Measurements from ENCODE around the gene CARM1. TPM values are rescaled to one million over a fixed set of nuclear protein-coding genes. Genes with fewer than 3 reads are reported as not detected.

The CARM1 gene
- total RNA-seq, 2 experiments from 2014 or later, result 33.2 to 33.4 TPM

DNA sequence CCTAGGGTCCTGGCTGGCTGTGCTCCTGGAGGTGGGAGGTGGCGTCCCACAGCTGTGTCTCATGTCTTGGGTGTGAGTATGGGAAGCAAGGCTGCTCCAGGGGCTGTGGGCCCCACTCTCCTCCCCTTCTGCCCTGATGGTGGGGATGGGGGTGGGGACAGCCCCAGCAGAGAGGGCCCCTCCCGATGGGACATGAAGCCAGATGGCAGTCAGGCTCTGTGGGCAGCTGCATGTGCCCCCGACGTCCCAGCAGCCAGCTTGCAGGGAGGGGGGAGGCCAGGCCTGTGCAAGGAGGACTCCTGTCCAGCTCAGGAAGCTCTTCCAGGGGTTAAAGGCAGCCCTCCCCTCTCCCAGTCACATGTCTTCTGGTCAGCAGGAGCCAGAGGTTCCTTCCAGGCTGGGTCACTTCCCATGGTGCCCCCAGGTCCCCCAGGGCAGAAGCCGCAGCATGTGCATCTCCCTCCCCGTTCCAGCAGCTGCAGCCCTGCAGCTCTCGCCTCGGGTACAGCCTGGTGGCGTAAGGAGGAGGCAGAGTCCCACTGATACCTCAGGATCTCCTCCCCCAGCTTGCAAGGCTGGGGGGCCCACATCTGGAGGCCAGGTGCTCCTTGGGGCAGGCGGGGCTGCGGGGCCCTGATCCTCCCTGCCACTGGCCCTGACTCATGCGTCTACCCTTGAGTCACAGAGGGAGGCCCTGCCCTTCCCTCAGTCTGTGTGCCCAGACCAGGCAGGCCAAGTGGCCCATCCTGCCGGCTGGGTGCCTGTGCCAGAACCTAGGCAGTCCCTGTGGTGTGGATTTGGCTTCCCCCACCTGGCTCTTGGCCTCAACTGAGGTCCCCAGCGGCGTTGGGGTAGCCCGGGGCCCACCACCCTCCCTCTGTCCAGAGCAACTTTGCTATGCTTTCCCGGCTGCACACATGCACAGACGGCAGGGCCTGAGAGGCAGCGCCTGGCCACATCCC, 44.1 kb downstream of the CARM1 start:
- no peaks in the 10 kb centered on the region for H3K27me3 Mint-ChIP-seq (ENCODE audit: low read depth)
- H3K9me3 Mint-ChIP-seq (ENCODE audit: insufficient read depth), result no peaks in the 10 kb centered on the region
- H3K4me3 Mint-ChIP-seq, result no peak overlapping the region
- ChIA-PET POLR2A (no interaction called here), CTCF (no interaction called here)
- peaks cover 4% of the 10 kb centered on the region for H3K36me3 Mint-ChIP-seq (ENCODE audit: low read depth)
- no peak for ATAC-seq
- no peaks in the 10 kb centered on the region for H3K4me1 Mint-ChIP-seq (ENCODE audit: low read depth)
- H3K27ac Mint-ChIP-seq, result no peak overlapping the region
- DNase-seq, result no peak

DNA sequence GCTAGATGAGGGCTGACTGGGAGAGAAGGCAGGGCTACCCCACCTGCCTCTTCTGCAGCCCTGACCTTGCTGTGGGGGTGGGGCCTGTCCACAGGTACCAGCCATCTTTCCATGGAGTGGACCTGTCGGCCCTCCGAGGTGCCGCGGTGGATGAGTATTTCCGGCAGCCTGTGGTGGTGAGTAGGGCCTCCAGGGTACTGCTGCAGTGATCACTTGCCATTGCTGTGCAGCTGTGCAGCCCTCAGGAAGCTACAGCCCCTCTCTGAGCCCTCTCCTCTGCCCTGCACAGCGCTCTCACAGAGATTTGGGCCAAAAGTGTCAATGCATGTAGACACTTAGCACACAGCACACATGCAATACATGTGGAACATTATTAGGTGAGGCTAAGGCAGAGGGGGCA, 45.2 kb downstream of the CARM1 start:
- DNase-seq, result no peak
- POLR2A ChIA-PET, result no interaction called here
- Mint-ChIP-seq H3K4me1 (ENCODE audit: low read depth) (no peaks in the 10 kb centered on the region), H3K4me3 (no peak overlapping the region), H3K9me3 (ENCODE audit: insufficient read depth) (no peaks in the 10 kb centered on the region), H3K36me3 (ENCODE audit: low read depth) (peaks cover 7% of the 10 kb centered on the region), H3K27me3 (ENCODE audit: low read depth) (no peaks in the 10 kb centered on the region), H3K27ac (no peak overlapping the region)
- ATAC-seq, result no peak
- CTCF ChIA-PET, result no interaction called here

DNA sequence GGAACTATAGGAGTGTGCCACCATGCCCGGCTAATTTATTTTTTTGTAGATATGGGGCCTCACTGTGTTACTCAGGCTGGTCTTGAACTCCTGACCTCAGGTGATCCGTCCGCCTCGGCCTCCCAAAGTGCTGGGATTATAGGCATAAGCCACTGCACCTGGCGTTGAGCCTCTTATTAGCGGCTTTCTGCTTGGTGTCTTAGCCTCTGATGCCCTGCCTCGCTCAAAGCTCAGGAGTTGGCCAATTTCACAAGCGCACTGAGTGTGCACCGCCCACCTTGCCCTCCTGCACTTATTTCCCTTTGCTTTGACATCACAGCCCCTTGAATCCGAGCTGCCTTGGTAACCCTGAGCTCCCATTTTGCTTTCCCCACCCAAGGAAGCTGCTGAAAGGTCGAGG, 47.0 kb downstream of the CARM1 start:
- ChIA-PET POLR2A (no interaction called here), CTCF (interaction anchor here (0.8 to 0.9 kb wide), 2 partner anchors 54 to 117 kb away, joined by 3 read pairs; no protein-coding TSS in a partner anchor)
- Mint-ChIP-seq H3K4me3 (no peak overlapping the region), H3K27ac (no peak overlapping the region), H3K27me3 (ENCODE audit: low read depth) (no peaks in the 10 kb centered on the region), H3K4me1 (ENCODE audit: low read depth) (no peaks in the 10 kb centered on the region), H3K9me3 (ENCODE audit: insufficient read depth) (no peaks in the 10 kb centered on the region), H3K36me3 (ENCODE audit: low read depth) (peaks cover 7% of the 10 kb centered on the region)
- DNase-seq (no peak), ATAC-seq (no peak)

DNA sequence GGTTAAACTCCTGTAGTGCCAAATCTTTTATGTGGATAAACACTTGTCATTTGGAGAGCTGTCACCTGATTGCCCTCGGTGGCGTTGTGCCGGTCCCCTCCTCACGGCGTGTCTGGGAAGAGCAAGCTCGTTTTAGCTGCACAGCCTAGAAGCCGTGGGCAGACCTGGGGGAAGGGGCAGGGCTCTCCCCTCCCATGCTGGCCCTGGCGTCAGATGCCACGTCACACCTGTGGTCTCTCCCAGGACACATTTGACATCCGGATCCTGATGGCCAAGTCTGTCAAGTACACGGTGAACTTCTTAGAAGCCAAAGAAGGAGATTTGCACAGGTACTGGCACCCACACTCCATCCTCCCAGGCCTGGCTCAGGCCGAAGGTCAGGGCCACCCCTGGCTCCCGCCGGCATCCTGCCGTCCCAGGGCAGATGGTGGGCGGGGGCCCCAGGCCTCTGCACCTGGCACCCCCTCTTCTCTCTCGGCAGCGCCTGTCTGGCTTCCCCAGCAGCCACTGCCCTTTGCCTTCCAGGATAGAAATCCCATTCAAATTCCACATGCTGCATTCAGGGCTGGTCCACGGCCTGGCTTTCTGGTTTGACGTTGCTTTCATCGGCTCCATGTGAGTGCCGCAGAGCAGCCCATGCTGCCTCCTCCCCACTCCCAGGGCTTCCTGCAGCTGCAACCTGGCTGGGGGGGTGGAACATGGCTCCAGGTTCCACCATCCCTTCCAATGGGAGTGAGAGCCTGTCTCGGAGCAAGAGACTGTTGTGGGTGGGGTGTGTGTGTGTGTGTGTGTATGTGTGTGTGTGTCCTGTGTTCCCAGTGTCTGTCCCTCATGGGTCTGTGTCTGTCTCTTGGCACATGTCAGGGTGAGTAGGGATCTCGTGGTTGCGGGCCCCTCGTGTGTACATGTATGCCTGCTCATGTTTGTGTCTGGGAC, 48.3 kb downstream of the CARM1 start:
- Mint-ChIP-seq H3K9me3 (ENCODE audit: insufficient read depth) (no peaks in the 10 kb centered on the region), H3K27me3 (ENCODE audit: low read depth) (no peaks in the 10 kb centered on the region), H3K36me3 (ENCODE audit: low read depth) (peaks cover 7% of the 10 kb centered on the region), H3K27ac (peak overlapping the region; percentile 5), H3K4me1 (ENCODE audit: low read depth) (no peaks in the 10 kb centered on the region), H3K4me3 (no peak overlapping the region)
- CTCF ChIA-PET, result interaction anchor here (0.7 kb wide), 1 partner anchor 22 kb away, joined by 3 read pairs; no protein-coding TSS in a partner anchor
- no peak for DNase-seq
- POLR2A ChIA-PET, result no interaction called here
- no peak for ATAC-seq

DNA sequence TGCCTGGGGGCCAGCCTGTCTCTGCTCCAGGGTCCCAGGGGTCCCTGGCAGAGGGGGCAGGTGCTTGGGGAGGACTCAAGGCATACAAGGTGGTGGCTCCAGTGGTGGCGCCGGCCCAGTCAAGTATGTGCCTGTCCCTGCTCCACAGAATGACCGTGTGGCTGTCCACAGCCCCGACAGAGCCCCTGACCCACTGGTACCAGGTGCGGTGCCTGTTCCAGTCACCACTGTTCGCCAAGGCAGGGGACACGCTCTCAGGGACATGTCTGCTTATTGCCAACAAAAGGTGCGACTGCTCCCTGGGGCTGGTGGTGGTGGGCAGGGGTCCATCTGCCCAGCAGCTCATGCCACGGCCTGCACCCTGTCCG, 48.9 kb downstream of the CARM1 start:
- ATAC-seq (no peak), DNase-seq (no peak)
- no peaks in the 10 kb centered on the region for H3K4me1 Mint-ChIP-seq (ENCODE audit: low read depth)
- no peak overlapping the region for H3K27ac Mint-ChIP-seq
- H3K9me3 Mint-ChIP-seq (ENCODE audit: insufficient read depth), result no peaks in the 10 kb centered on the region
- H3K36me3 Mint-ChIP-seq (ENCODE audit: low read depth), result peaks cover 9% of the 10 kb centered on the region
- H3K4me3 Mint-ChIP-seq, result no peak overlapping the region
- POLR2A ChIA-PET, result no interaction called here
- CTCF ChIA-PET, result no interaction called here
- H3K27me3 Mint-ChIP-seq (ENCODE audit: low read depth), result no peaks in the 10 kb centered on the region

DNA sequence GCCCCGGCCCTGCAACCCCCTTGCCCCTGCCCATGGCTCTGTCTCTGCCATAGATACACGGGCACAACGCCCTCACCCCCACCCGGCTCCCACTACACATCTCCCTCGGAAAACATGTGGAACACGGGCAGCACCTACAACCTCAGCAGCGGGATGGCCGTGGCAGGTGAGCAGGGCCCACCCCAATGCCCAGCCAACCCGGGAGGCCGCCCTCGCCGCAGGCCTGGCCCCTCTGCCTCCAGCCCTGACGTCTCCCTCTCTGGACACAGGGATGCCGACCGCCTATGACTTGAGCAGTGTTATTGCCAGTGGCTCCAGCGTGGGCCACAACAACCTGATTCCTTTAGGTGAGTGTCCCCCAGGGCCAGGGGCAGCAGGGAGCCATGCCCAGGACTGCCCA, 49.4 kb downstream of the CARM1 start:
- ATAC-seq (no peak), DNase-seq (no peak)
- Mint-ChIP-seq H3K27ac (no peak overlapping the region), H3K4me3 (no peak overlapping the region), H3K9me3 (ENCODE audit: insufficient read depth) (no peaks in the 10 kb centered on the region), H3K36me3 (ENCODE audit: low read depth) (peaks cover 11% of the 10 kb centered on the region), H3K4me1 (ENCODE audit: low read depth) (no peaks in the 10 kb centered on the region), H3K27me3 (ENCODE audit: low read depth) (no peaks in the 10 kb centered on the region)
- ChIA-PET CTCF (no interaction called here), POLR2A (no interaction called here)

DNA sequence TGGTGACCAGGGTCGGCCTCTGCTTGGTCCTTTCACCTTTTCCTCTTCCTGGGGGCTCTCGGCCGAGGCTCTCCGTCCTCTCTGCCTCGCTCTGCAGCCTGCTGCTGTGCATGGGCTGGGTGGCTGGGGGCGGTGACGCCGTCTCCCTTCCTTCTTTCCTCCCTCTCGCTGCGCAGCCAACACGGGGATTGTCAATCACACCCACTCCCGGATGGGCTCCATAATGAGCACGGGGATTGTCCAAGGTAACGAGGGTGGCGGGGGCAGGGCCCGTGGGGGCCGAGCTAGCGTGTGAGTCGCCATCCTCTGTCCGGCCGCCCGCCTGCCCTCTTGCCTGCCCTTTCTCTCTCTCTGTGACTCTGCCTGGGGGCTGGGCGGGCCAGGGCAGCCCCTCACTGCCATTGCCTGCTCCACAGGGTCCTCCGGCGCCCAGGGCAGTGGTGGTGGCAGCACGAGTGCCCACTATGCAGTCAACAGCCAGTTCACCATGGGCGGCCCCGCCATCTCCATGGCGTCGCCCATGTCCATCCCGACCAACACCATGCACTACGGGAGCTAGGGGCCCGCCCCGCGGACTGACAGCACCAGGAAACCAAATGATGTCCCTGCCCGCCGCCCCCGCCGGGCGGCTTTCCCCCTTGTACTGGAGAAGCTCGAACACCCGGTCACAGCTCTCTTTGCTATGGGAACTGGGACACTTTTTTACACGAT, 50.0 kb downstream of the CARM1 start:
- H3K4me1 Mint-ChIP-seq (ENCODE audit: low read depth), result no peaks in the 10 kb centered on the region
- H3K4me3 Mint-ChIP-seq, result no peak overlapping the region
- DNase-seq (no peak), ATAC-seq (no peak)
- peaks cover 11% of the 10 kb centered on the region for H3K36me3 Mint-ChIP-seq (ENCODE audit: low read depth)
- ChIA-PET CTCF (no interaction called here), POLR2A (no interaction called here)
- H3K27ac Mint-ChIP-seq, result no peak overlapping the region
- H3K27me3 Mint-ChIP-seq (ENCODE audit: low read depth), result no peaks in the 10 kb centered on the region
- no peaks in the 10 kb centered on the region for H3K9me3 Mint-ChIP-seq (ENCODE audit: insufficient read depth)

DNA sequence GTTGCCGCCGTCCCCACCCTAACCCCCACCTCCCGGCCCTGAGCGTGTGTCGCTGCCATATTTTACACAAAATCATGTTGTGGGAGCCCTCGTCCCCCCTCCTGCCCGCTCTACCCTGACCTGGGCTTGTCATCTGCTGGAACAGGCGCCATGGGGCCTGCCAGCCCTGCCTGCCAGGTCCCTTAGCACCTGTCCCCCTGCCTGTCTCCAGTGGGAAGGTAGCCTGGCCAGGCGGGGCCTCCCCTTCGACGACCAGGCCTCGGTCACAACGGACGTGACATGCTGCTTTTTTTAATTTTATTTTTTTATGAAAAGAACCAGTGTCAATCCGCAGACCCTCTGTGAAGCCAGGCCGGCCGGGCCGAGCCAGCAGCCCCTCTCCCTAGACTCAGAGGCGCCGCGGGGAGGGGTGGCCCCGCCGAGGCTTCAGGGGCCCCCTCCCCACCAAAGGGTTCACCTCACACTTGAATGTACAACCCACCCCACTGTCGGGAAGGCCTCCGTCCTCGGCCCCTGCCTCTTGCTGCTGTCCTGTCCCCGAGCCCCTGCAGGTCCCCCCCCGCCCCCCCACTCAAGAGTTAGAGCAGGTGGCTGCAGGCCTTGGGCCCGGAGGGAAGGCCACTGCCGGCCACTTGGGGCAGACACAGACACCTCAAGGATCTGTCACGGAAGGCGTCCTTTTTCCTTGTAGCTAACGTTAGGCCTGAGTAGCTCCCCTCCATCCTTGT, 50.7 kb downstream of the CARM1 start:
- ChIA-PET CTCF (no interaction called here), POLR2A (no interaction called here)
- Mint-ChIP-seq H3K9me3 (ENCODE audit: insufficient read depth) (no peaks in the 10 kb centered on the region), H3K4me1 (ENCODE audit: low read depth) (peaks cover under 1% of the 10 kb centered on the region), H3K27me3 (ENCODE audit: low read depth) (no peaks in the 10 kb centered on the region), H3K4me3 (no peak overlapping the region), H3K36me3 (ENCODE audit: low read depth) (peaks cover 11% of the 10 kb centered on the region), H3K27ac (no peak overlapping the region)
- no peak for ATAC-seq
- no peak for DNase-seq

DNA sequence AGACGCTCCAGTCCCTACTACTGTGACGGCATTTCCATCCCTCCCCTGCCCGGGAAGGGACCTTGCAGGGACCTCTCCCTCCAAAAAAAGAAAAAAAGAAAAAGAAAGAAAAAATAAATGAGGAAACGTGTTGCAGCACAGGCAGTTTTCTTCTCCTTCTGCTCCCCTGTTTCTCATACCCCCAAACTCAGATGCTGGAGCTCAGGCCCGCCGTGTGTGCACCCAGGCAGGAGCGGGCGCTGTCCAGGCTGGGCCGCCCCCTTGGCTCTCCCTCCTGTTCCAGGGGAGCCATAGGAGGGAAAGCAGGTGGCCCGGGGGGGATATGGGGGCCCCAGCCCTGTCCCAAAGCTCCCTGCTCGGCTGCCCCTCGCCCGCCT, 51.3 kb downstream of the CARM1 start:
- POLR2A ChIA-PET, result no interaction called here
- ATAC-seq (no peak), DNase-seq (no peak)
- peaks cover 11% of the 10 kb centered on the region for H3K36me3 Mint-ChIP-seq (ENCODE audit: low read depth)
- no peak overlapping the region for H3K4me3 Mint-ChIP-seq
- no peaks in the 10 kb centered on the region for H3K27me3 Mint-ChIP-seq (ENCODE audit: low read depth)
- H3K27ac Mint-ChIP-seq, result no peak overlapping the region
- CTCF ChIA-PET, result no interaction called here
- no peaks in the 10 kb centered on the region for H3K9me3 Mint-ChIP-seq (ENCODE audit: insufficient read depth)
- peaks cover 6% of the 10 kb centered on the region for H3K4me1 Mint-ChIP-seq (ENCODE audit: low read depth)

DNA sequence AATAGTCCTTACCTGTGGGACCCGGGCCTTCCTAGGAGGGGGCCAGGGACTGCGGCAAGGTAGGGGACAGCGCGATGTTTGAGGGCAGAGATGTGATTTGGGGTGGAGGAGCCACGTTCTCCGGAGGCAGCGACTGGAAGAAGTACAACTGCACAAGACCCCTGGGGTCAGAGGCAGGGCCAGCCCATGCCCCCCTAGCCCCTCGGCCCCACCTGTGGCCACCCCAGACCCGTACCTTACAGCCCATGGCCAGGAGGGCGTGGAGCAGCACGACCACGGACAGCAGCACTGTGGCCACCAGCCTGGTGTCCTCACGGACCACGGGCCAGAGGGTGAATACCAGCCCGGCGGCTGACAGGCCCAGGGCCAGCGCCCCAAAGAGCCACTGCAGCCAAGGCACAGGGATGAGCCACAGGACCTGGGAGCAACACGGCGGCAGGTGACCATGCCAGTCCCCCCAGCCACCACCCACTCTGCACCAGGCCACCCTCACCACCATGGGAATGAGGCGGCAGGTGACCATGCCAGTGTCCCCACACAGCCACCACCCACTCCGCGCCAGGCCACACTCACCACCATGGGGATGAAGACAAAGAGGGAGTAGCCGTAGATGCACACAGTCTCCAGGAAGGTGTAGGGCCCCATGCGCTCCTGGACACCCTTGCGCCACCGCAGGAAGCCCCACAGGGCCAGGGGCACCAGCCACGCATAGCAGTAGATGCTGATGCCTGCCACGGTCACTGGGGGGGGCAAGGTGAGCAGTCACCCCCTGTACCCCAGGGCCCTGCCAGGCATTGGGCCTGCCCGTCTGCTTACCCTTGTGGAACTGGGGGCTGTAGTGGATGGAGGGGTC, 52.1 kb downstream of the CARM1 start:
- ATAC-seq (no peak), DNase-seq (no peak)
- Mint-ChIP-seq H3K36me3 (ENCODE audit: low read depth) (peaks cover 11% of the 10 kb centered on the region), H3K9me3 (ENCODE audit: insufficient read depth) (no peaks in the 10 kb centered on the region), H3K4me3 (no peak overlapping the region), H3K27me3 (ENCODE audit: low read depth) (no peaks in the 10 kb centered on the region), H3K4me1 (ENCODE audit: low read depth) (peaks cover 11% of the 10 kb centered on the region), H3K27ac (no peak overlapping the region)
- CTCF ChIA-PET, result no interaction called here
- POLR2A ChIA-PET, result no interaction called here

DNA sequence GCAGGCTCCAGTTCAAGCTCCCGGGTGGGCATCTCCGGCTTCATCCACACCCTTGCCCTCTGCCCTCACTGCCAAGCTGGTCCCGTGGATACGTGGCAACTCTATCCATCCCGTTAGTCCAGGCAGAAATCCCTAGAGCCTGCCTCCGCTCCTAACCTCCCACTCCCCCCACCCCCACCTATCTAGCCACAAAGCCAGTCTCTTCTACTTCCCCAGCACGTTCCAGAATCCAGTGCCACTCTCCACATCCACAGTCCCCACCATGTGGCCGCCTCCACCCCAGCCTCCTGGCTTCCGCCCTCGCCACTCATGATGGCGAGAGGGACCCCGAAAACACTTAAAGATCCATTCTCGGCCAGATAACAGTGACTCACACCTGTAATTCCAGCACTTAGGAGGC, 53.2 kb downstream of the CARM1 start:
- no peak overlapping the region for H3K4me3 Mint-ChIP-seq
- peaks cover 16% of the 10 kb centered on the region for H3K36me3 Mint-ChIP-seq (ENCODE audit: low read depth)
- no peaks in the 10 kb centered on the region for H3K27me3 Mint-ChIP-seq (ENCODE audit: low read depth)
- ATAC-seq, result no peak
- peak overlapping the region; percentile 20 for H3K27ac Mint-ChIP-seq
- ChIA-PET POLR2A (interaction anchor here (0.5 kb wide), 1 partner anchor 12 kb away, joined by 3 read pairs; no protein-coding TSS in a partner anchor), CTCF (no interaction called here)
- H3K9me3 Mint-ChIP-seq (ENCODE audit: insufficient read depth), result no peaks in the 10 kb centered on the region
- no peak for DNase-seq
- H3K4me1 Mint-ChIP-seq (ENCODE audit: low read depth), result peaks cover 14% of the 10 kb centered on the region

Data from activated CD8-positive, alpha-beta T cell treated with anti-CD3 and anti-CD28 coated beads, Interleukin-2, amount 10 ng/mL, durations not matched to agents 7 days and 5 days (primary cell).